Neural cell (in vitro differentiated cells): Measurements from ENCODE around the gene PERCC1.

Experiments used
- CTCF ChIP-seq: fragments of 450-650 bp; IDR thresholded peaks from 2 replicates; pipeline ENCODE4 v1.5.1; 2014; ENCODE audit warnings: antibody characterized with exemption, mild to moderate bottlenecking, moderate library complexity; ENCODE audit not compliant: poor library complexity, severe bottlenecking
- EZH2 ChIP-seq: fragments of 200-600, 300-800 bp; shearing (Covaris generic), sonication (generic); IDR thresholded peaks from 2 replicates; pipeline ENCODE4 v1.6.1; 2014; ENCODE audit warnings: antibody characterized with exemption, low read length, borderline replicate concordance, mild to moderate bottlenecking; ENCODE audit not compliant: insufficient read depth, poor library complexity, severe bottlenecking
- MXI1 ChIP-seq: fragments of 450-650 bp; conservative IDR thresholded peaks from 2 replicates; pipeline ENCODE4 v1.6.1; 2014; ENCODE audit warnings: antibody characterized with exemption, mild to moderate bottlenecking; ENCODE audit not compliant: poor library complexity, severe bottlenecking
- POLR2AphosphoS5 ChIP-seq: IDR thresholded peaks from 2 replicates; pipeline ENCODE4 v1.6.1; 2012
- RAD21 ChIP-seq: fragments of 450-650 bp; conservative IDR thresholded peaks from 2 replicates; pipeline ENCODE4 v1.6.1; 2014; ENCODE audit warnings: antibody characterized with exemption, mild to moderate bottlenecking, moderate library complexity
- REST ChIP-seq: IDR thresholded peaks from 2 replicates; pipeline ENCODE4 v1.6.1; 2012; ENCODE audit warnings: borderline replicate concordance
- SMC3 ChIP-seq: fragments of 450-650 bp; conservative IDR thresholded peaks from 2 replicates; pipeline ENCODE4 v1.6.1; 2014; ENCODE audit warnings: antibody characterized with exemption, mild to moderate bottlenecking, moderate library complexity; ENCODE audit not compliant: poor library complexity
- TAF1 ChIP-seq: IDR thresholded peaks from 2 replicates; pipeline ENCODE4 v1.6.1; 2012; ENCODE audit warnings: low read depth

GRCh38 chr16:1453316-1453715, 22.4 kb downstream of the PERCC1 start:
- TF ChIP-seq CTCF (no peak), MXI1 (no peak), POLR2AphosphoS5 (no peak), REST (no peak), TAF1 (no peak), EZH2 (no peak), SMC3 (no peak), RAD21 (no peak)
